H9 (cell line): ENCODE data around the gene GOLGA6A. TPM values are rescaled to one million over a fixed set of nuclear protein-coding genes. Genes with fewer than 3 reads are reported as not detected.

Experiments used
- DNase-seq: peaks from one replicate; pipeline ENCODE4 v3.0.0-alpha.2; 2017
- H2AFZ ChIP-seq: one replicate; pipeline ENCODE4 v1.6.1; 2013; ENCODE audit warnings: mild to moderate bottlenecking, low read length, control low read depth, moderate library complexity
- H2AK5ac ChIP-seq: 2 replicates; pipeline ENCODE4 v1.6.1; 2013; ENCODE audit warnings: low read length, control low read depth, mixed read lengths; ENCODE audit not compliant: insufficient read length
- H2BK120ac ChIP-seq: one replicate; pipeline ENCODE4 v1.6.1; 2013; ENCODE audit warnings: low read depth, mild to moderate bottlenecking, low read length, control low read depth, inconsistent platforms; ENCODE audit not compliant: poor library complexity, severe bottlenecking
- H2BK12ac ChIP-seq: 2 replicates; pipeline ENCODE4 v1.6.1; 2013; ENCODE audit warnings: low read length, control low read depth, mixed read lengths, low read depth; ENCODE audit not compliant: insufficient read length
- H2BK15ac ChIP-seq: 2 replicates; pipeline ENCODE4 v1.6.1; 2013; ENCODE audit warnings: low read depth, low read length, control low read depth
- H2BK20ac ChIP-seq: one replicate; pipeline ENCODE4 v1.6.1; 2013; ENCODE audit warnings: low read depth, mild to moderate bottlenecking, low read length, control low read depth, inconsistent platforms; ENCODE audit not compliant: poor library complexity, severe bottlenecking
- H2BK5ac ChIP-seq: 2 replicates; pipeline ENCODE4 v1.6.1; 2013; ENCODE audit warnings: low read length, control low read depth, mixed read lengths; ENCODE audit not compliant: insufficient read length
- H3K14ac ChIP-seq: 2 replicates; pipeline ENCODE4 v1.6.1; 2013; ENCODE audit warnings: low read length, control low read depth; ENCODE audit not compliant: insufficient read depth
- H3K18ac ChIP-seq: 2 replicates; pipeline ENCODE4 v1.6.1; 2013; ENCODE audit warnings: low read depth, mild to moderate bottlenecking, mixed read lengths, low read length, control low read depth; ENCODE audit not compliant: insufficient read length
- H3K23ac ChIP-seq: 2 replicates; pipeline ENCODE4 v1.6.1; 2013; ENCODE audit warnings: low read length, control low read depth, mixed read lengths, low read depth; ENCODE audit not compliant: insufficient read length
- H3K23me2 ChIP-seq: 2 replicates; pipeline ENCODE4 v1.6.1; 2013; ENCODE audit warnings: low read depth, mild to moderate bottlenecking, mixed read lengths, low read length, control low read depth; ENCODE audit not compliant: insufficient read length, poor library complexity, severe bottlenecking
- H3K27ac ChIP-seq: 2 replicates; pipeline ENCODE4 v1.5.1; 2013; ENCODE audit warnings: low read length, control low read depth, mixed read lengths, low read depth; ENCODE audit not compliant: insufficient read length
- H3K27me3 ChIP-seq: 2 replicates; pipeline ENCODE4 v1.6.1; 2013; ENCODE audit warnings: low read length, control low read depth, inconsistent platforms; ENCODE audit not compliant: insufficient read depth
- H3K4ac ChIP-seq: 2 replicates; pipeline ENCODE4 v1.6.1; 2013; ENCODE audit warnings: low read depth, mild to moderate bottlenecking, control low read depth, inconsistent platforms, low read length, moderate library complexity
- H3K4me1 ChIP-seq: 2 replicates; pipeline ENCODE4 v1.6.1; 2013; ENCODE audit warnings: low read length, control low read depth, inconsistent platforms; ENCODE audit not compliant: insufficient read depth
- H3K4me2 ChIP-seq: 2 replicates; pipeline ENCODE4 v1.6.1; 2013; ENCODE audit warnings: low read length, control low read depth, mixed read lengths; ENCODE audit not compliant: insufficient read length, insufficient read depth
- H3K56ac ChIP-seq: 2 replicates; pipeline ENCODE4 v1.6.1; 2013; ENCODE audit warnings: low read depth, mild to moderate bottlenecking, mixed read lengths, low read length, control low read depth; ENCODE audit not compliant: insufficient read length
- H3K79me1 ChIP-seq: 2 replicates; pipeline ENCODE4 v1.6.1; 2013; ENCODE audit warnings: low read depth, mild to moderate bottlenecking, moderate library complexity, low read length, control low read depth, inconsistent platforms; ENCODE audit not compliant: insufficient read depth, poor library complexity, severe bottlenecking
- H3K79me2 ChIP-seq: 2 replicates; pipeline ENCODE4 v1.6.1; 2013; ENCODE audit warnings: low read length, control low read depth, inconsistent platforms; ENCODE audit not compliant: insufficient read depth
- H3K9ac ChIP-seq: 2 replicates; pipeline ENCODE4 v1.6.1; 2013; ENCODE audit warnings: low read length, control low read depth, mixed read lengths; ENCODE audit not compliant: insufficient read length; ENCODE audit errors: extremely low read depth
- H3K9me3 ChIP-seq: one replicate; pipeline ENCODE4 v1.6.1; 2013; ENCODE audit warnings: low read depth, low read length, inconsistent platforms; ENCODE audit not compliant: control insufficient read depth
- H3T11ph ChIP-seq: one replicate; pipeline ENCODE4 v1.6.1; 2013; ENCODE audit warnings: mild to moderate bottlenecking, low read length, control low read depth, inconsistent platforms
- H4K20me1 ChIP-seq: one replicate; pipeline ENCODE4 v1.6.1; 2013; ENCODE audit not compliant: control insufficient read depth, insufficient read length, insufficient read depth
- H4K5ac ChIP-seq: 2 replicates; pipeline ENCODE4 v1.6.1; 2013; ENCODE audit warnings: low read depth, mild to moderate bottlenecking, mixed read lengths, low read length, control low read depth; ENCODE audit not compliant: insufficient read length
- H4K8ac ChIP-seq: replicated peaks from 2 replicates; pipeline ENCODE4 v1.6.1; 2013; ENCODE audit warnings: low read length, control low read depth, mixed read lengths, low read depth; ENCODE audit not compliant: insufficient read length
- H4K91ac ChIP-seq: 2 replicates; pipeline ENCODE4 v1.6.1; 2013; ENCODE audit warnings: low read depth, mild to moderate bottlenecking, moderate library complexity, mixed read lengths, low read length, control low read depth; ENCODE audit not compliant: insufficient read length
- H3K27ac Mint-ChIP-seq, 3 experiments: 2 replicates in 2 of 3; 3 replicates in 1 of 3; pipeline ENCODE4 v1.8.0; 2020 to 2021; ENCODE audit warnings: mixed read lengths in 3 of 3, mild to moderate bottlenecking in 1 of 3, moderate library complexity in 1 of 3
- H3K27me3 Mint-ChIP-seq: 2 replicates; pipeline ENCODE4 v1.8.0; 2021; ENCODE audit warnings: low read depth, mild to moderate bottlenecking, moderate library complexity, mixed read lengths
- H3K36me3 Mint-ChIP-seq, 3 experiments: 2 replicates in 2 of 3; 3 replicates in 1 of 3; pipeline ENCODE4 v1.8.0; 2020 to 2021; ENCODE audit warnings: low read depth in 3 of 3, mixed read lengths in 3 of 3; ENCODE audit not compliant: insufficient read depth in 1 of 3
- H3K4me1 Mint-ChIP-seq, 2 experiments: 2 replicates each; pipeline ENCODE4 v1.8.0; 2020; ENCODE audit warnings: mixed read lengths in 2 of 2
- H3K4me3 Mint-ChIP-seq, 2 experiments: 2 replicates in 1 of 2; 3 replicates in 1 of 2; pipeline ENCODE4 v1.8.0; 2020 to 2021; ENCODE audit warnings: mild to moderate bottlenecking in 2 of 2, mixed read lengths in 2 of 2, moderate library complexity in 1 of 2
- H3K9me3 Mint-ChIP-seq, 2 experiments: 2 replicates in 1 of 2; 3 replicates in 1 of 2; pipeline ENCODE4 v1.8.0; 2020; ENCODE audit warnings: mild to moderate bottlenecking in 2 of 2, mixed read lengths in 2 of 2, moderate library complexity in 1 of 2
- CTCF ChIP-seq: fragments of 200-600 bp; sonication (generic); conservative IDR thresholded peaks from 3 replicates; pipeline ENCODE4 v1.8.0; 2021; ENCODE audit warnings: antibody characterized with exemption, mild to moderate bottlenecking
- WGBS: extraction: QIAGEN DNeasy Blood & Tissue Kit; methylation state at CpG from one replicate; pipeline ENCODE4 v1.1.7; 2013; ENCODE audit warnings: missing lambda C conversion rate, low lambda C conversion rate, mixed read lengths; ENCODE audit not compliant: insufficient read length; ENCODE audit errors: extremely low coverage; 5-methylcytosine and 5-hydroxymethylcytosine counted together
- total RNA-seq: library from RNA; stranded (reverse); gene quantifications from 2 replicates; pipeline ENCODE4 v1.2.1, GENCODE V29; 2021

GOLGA6A gene
- total RNA-seq, 1 experiment from 2014 or later = 0.72 TPM

DNA sequence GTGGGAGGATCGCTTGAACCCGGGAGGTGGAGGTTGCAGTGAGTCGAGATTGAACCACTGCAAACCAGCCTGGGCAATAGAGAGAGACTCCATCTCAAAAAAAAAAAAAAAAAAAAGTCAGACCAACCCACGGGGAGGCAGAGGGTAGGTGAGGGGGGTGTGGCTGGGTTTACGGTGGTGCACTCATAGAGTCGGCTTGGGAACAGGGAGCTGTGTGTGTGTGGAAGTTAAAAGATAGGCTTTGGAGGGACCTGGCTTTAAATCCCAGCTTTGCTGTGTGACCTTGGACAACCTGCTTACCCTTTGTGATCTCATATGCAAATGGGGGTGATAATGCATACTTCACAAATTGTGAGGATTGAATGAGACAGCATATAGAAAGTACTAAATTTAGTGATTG lies 38.1 kb upstream of the GOLGA6A start:
- Histone ChIP-seq H3K27ac (no peak overlapping the region), H4K91ac (no peak overlapping the region), H3K79me2 (no peaks in the 10 kb centered on the region), H2BK120ac (no peak overlapping the region), H3K4ac (no peak overlapping the region), H3K4me1 (no peaks in the 10 kb centered on the region; the same call in 1 of the 2 replicates), H4K5ac (no peak overlapping the region), H2AFZ (no peak overlapping the region), H3K18ac (no peak overlapping the region), H2BK15ac (no peak overlapping the region), H3K14ac (no peak overlapping the region), H2BK20ac (no peak overlapping the region), H3K56ac (no peak overlapping the region), H3K27me3 (no peaks in the 10 kb centered on the region; the same call in 1 of the 2 replicates), H3K9me3 (no peaks in the 10 kb centered on the region), H3T11ph (no peak overlapping the region), H2AK5ac (no peak overlapping the region), H2BK5ac (no peak overlapping the region), H4K8ac (no peak overlapping the region), H3K23me2 (no peaks in the 10 kb centered on the region), H3K9ac (no peak overlapping the region), H2BK12ac (no peak overlapping the region), H3K4me2 (no peak overlapping the region), H3K23ac (no peak overlapping the region), H3K79me1 (no peaks in the 10 kb centered on the region), H4K20me1 (no peaks in the 10 kb centered on the region)
- Mint-ChIP-seq H3K9me3 (peaks cover 0 to 2% of the 10 kb centered on the region in 2 experiments; a peak in 1 of 5 replicates), H3K4me1 (peaks cover 24 to 44% of the 10 kb centered on the region in 2 experiments), H3K4me3 (no peak overlapping the region), H3K27ac (no peak overlapping the region), H3K36me3 (peaks cover 0 to 5% (median 2%) of the 10 kb centered on the region in 3 experiments; a peak in 2 of 7 replicates), H3K27me3 (peaks cover 48% of the 10 kb centered on the region)
- no peak for TF ChIP-seq CTCF
- DNase-seq = no peak
- WGBS = no CpG with 5 or more reads among the region's 6 CpGs
